ENCODE results near the gene ECE2.
A peak's percentile ranks its signal among the peaks of the same experiment; 100 is the strongest.

The ECE2 gene

DNA sequence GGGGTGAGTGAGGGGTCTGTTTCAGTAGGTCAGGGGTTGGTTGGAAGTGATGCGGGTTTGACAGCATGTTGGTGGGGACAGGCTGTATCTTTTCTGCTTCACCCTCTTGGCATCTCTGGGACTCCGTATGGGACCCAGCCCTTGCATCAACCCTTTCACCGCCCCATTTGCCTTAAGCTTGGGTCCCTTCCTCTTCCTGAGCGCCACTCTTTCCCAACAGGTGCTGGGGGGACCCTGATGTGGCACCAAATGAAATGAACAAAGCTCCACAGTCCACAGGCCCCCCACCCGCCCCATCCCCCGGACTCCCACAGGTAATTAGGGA is 39.7 kb downstream of the ECE2 start:
- DNase-seq = no peak

DNA sequence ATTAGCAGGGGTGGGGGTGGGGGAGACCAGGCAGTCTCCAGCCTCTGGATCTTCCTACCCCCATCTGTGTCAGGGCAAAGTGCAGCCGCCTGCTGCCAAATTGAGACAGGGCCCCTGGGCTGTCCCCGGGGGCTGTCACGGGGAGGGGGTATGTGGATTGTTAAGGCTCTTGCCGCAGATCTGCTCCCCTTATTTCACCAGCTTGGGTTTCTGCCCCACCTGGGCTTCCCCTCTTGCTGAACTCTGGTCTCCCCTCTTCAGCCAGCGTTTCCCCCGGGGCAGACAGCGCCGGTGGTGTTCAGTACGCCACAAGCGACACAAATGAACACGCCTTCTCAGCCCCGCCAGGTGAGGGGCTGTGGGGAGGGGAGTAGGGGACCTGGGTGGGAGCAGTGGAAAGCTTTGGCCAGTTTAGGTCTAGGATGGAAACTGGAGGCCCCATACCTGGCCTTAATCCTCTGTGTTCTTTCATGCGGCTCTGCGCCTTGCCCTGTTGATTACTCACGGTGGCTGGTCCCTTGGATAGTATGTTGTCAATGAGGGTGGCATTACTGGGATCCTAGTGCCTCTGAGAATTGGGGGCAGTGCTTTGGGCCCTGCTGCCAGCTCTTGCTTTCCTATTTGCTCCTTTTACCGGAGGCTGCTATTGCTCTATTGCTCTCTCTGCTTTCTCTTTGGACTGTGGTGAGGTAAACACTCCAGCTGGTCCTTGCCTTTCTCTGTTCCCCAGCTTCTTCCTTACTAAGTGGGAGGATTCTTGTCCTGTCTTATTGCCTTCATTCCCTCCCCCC is 40.2 kb downstream of the ECE2 start:
- no peak for DNase-seq

GRCh38 chr3:184316792-184317191 is 41.0 kb downstream of the ECE2 start:
- no peak for DNase-seq

DNA sequence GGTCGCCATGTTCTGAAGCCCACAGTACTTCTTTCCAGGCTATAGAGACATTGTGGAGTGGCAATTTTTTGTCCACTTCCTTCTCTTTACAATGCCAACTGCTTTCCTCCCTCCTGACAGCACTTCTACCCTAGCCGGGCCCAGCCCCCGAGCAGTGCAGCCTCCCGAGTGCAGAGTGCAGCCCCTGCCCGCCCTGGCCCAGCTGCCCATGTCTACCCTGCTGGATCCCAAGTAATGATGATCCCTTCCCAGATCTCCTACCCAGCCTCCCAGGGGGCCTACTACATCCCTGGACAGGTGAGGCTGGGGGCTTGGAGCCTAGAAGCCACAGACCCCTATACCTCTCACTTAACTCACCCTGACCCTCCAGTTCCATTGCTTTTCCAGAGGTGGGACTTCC is 41.4 kb downstream of the ECE2 start:
- no peak for DNase-seq

- DNase-seq = peak in 1 of 4 experiments; percentile 7
Observed at GRCh38 chr3:184320104-184320445, 44.3 kb downstream of the ECE2 start.

DNA sequence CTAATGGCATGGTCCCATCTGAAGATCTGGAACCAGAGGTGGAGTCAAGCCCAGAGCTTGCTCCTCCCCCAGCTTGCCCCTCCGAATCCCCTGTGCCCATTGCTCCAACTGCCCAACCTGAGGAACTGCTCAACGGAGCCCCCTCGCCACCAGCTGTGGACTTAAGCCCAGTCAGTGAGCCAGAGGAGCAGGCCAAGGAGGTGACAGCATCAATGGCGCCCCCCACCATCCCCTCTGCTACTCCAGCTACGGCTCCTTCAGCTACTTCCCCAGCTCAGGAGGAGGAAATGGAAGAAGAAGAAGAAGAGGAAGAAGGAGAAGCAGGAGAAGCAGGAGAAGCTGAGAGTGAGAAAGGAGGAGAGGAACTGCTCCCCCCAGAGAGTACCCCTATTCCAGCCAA is 45.8 kb downstream of the ECE2 start:
- DNase-seq = no peak

DNA sequence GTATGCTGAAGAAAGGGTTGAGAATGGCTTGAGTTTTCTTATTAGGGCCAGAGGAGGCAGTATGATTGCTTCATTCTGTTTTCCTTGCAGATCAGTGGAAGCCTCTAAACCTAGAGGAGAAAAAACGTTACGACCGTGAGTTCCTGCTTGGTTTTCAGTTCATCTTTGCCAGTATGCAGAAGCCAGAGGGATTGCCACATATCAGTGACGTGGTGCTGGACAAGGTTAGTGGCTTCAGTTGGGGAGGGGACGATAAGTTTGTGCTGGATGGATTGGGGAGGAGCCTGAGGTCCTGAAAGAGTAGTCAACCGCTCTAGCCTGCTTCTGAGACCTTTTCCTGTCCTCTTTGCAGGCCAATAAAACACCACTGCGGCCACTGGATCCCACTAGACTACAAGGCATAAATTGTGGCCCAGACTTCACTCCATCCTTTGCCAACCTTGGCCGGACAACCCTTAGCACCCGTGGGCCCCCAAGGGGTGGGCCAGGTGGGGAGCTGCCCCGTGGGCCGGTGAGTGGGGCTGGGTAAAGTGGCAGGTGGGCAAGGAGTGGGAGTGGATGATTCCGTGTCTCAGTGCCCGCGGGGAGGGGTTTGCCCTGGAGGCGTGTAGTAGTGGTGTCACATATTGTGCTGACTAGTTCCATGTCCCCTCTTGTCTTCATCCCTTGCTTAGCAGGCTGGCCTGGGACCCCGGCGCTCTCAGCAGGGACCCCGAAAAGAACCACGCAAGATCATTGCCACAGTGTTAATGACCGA is 47.1 kb downstream of the ECE2 start:
- no peak for DNase-seq

- DNase-seq = no peak
Observed at GRCh38 chr3:184323696-184324095, 47.9 kb downstream of the ECE2 start.

DNA sequence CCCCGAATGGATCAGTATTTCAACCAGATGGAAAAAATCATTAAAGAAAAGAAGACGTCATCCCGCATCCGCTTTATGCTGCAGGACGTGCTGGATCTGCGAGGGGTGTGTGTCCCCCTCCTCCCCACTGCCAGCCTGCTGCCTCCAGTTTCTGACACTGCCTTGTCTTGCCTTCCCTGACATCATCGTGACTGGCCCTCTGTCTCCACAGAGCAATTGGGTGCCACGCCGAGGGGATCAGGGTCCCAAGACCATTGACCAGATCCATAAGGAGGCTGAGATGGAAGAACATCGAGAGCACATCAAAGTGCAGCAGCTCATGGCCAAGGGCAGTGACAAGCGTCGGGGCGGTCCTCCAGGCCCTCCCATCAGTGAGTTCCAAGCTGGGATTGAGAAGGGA is 49.4 kb downstream of the ECE2 start:
- DNase-seq = no peak

- DNase-seq = no peak
Observed at GRCh38 chr3:184325715-184326369, 50.0 kb downstream of the ECE2 start.

GRCh38 chr3:184327171-184327570 is 51.3 kb downstream of the ECE2 start:
- no peak for DNase-seq

DNA sequence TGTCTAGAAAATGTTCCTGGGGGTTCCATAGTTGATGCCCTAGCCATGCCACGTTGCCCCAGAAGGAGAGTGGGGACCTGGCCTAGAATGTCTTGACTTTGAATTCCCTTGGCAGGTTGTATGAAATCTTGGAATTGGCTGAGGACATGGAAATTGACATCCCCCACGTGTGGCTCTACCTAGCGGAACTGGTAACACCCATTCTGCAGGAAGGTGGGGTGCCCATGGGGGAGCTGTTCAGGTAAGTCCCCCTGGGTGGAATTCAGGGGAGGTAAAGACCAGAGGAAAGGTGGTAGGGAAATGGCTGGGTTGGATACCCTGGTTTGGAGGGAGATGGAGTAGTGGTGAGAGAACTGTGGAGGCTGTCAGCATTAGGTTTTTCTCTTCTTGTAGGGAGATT is 52.7 kb downstream of the ECE2 start:
- no peak for DNase-seq

GRCh38 chr3:184332370-184333090 is 56.7 kb downstream of the ECE2 start:
- DNase-seq = no peak

GRCh38 chr3:184333190-184333589 is 57.4 kb downstream of the ECE2 start:
- DNase-seq = no peak

GRCh38 chr3:184333700-184334099 is 57.9 kb downstream of the ECE2 start:
- DNase-seq = no peak

- peak in 1 of 4 experiments; percentile 13 for DNase-seq
Observed at GRCh38 chr3:184334470-184335158, 58.8 kb downstream of the ECE2 start.

DNA sequence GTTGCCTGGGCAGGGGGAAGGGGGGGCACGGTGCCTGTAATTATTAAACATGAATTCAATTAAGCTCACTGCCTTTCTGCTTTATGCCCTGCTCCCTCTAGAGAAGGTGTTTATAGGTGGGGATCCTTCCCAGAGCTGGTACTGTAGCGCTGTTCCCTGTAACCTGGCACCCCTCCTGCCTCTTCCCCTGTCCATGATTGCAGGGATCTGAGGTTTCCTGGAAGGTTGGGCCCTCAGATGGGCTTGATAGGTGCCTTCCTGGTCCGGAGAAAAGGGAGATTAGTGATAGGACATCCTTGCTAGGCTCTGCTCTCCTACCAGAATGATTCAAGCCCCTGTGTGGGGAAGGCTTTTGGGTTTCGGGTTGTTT is 59.5 kb downstream of the ECE2 start:
- DNase-seq = no peak

DNA sequence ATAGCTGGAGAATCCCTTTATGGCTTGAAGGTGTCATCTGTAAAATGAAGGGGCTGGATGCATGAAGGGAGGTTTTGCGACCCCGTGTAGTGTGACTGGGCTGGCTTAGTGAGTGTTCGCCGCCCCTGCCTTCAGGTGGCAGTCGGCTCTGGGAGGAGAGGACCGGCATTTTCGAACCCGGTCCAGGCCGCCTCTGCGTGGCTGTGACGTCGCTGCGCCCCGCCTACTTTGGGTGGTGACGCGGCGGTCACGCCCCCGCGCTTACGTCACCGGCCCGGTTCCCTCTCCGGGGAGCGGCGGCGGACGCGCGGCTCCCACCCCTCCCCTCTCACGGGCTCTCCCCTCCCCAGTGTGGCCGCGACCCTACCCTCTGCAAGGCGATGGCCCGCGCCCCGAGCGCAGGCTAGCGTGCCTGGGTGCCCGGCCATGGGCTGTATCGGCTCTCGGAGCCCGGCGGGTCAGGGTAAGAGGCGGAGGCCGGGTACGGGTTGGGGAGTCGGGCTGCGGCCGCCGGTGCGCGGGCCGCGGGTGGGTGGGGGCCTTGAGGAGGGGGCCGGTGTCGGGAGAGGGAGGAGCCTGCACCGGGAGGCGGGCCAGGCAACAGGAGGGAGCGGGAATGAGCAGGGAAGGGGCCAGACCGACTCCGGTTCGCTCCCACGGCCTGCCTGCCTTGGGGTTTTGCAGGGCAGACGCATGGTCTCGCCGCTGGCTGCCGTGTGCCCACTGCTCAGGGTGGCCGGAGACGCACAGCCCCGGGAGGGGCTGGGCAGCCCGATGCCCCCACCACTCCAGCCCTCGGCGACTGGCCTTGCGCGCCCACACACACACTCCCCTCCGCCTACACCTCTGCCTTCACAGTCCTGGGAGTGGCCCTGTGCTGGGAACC is 60.1 kb downstream of the ECE2 start:
- peak; percentile 61 to 86 (median 72) for DNase-seq

DNA sequence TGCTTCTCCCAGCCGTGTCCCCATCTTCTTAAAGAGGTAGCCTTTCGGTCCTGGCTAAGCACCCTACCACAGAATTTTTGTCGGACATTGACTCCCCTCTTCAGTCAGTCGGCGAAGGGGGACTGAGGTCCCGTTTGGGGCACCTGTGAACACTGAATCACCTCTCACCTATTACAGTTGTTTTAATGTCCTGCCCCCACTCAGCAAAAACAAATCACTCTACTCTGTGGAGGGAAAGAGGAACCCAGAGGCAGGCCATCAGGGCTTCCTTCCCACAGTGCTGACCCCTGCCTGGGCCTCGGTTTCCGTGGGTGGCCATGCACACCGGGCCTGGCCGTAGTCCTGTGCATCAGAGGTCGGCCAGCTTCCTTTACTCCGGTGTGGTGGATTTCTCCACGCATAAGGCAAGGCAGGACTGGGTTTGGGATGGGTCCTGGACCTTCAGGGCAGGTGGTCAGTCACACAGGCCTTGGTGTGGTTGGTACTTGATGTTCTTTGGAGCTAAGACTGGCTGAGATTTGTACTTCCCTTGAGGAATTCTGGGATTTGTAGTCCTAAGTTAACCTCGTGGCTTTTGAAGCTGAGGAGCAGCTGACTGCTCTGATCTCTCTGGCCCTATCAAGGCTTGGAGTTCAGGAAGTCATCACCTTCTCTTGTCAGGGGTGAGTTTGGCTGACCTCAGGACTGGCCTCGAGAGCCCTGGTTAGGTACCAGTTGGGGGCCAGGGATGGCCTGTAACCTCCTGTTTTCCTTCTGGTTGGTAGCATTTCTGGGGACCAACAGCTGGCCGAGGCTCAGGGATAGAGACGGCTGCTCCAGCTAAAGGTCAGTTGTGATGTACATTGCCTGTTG is 61.0 kb downstream of the ECE2 start:
- DNase-seq = no peak

- DNase-seq = no peak
Observed at GRCh38 chr3:184337399-184337714, 61.5 kb downstream of the ECE2 start, which contains the start of gene FAM131A. TSS of gene FAM131A (plus strand) at chr3:184337600. CDS start at chr3:184337631, 31 bp downstream.

- no peak for DNase-seq
Observed at GRCh38 chr3:184337981-184338380, 62.2 kb downstream of the ECE2 start.
